ENCODE data around the gene JCAD.

The JCAD gene

GRCh38 chr10:30079408-30079807 is 20.0 kb upstream of the JCAD start:
- no peak overlapping the region for H3K4me3 ChIP-seq (IDR thresholded peaks at IDR 0.05; ENCODE audit: insufficient read depth, low read depth, low read length)
- H3K27ac ChIP-seq = no peak overlapping the region
- peaks cover 8% of the 10 kb centered on the region for H3K4me1 ChIP-seq (ENCODE audit: low read depth, poor library complexity, severe bottlenecking)
- no peaks in the 10 kb centered on the region for H3K36me3 ChIP-seq (ENCODE audit: insufficient read depth)
- H3K79me2 ChIP-seq (ENCODE audit: insufficient read depth, low read depth) = no peaks in the 10 kb centered on the region
- no peak for TF ChIP-seq CTCF (conservative IDR thresholded peaks at IDR 0.05; ENCODE audit: low read depth, low read length)
- no peak overlapping the region for H3K9ac ChIP-seq
- no peak overlapping the region for H2AFZ ChIP-seq (ENCODE audit: low read depth)
- no peak overlapping the region for H3K4me2 ChIP-seq
- no peaks in the 10 kb centered on the region for H3K27me3 ChIP-seq (ENCODE audit: insufficient read depth, low read depth)
- H4K20me1 ChIP-seq (ENCODE audit: insufficient read depth) = no peaks in the 10 kb centered on the region

- H3K9ac ChIP-seq = no peak overlapping the region
- no peaks in the 10 kb centered on the region for H3K27me3 ChIP-seq (ENCODE audit: insufficient read depth, low read depth)
- TF ChIP-seq CTCF (conservative IDR thresholded peaks at IDR 0.05; ENCODE audit: low read depth, low read length) = no peak
Measured at GRCh38 chr10:30075481-30075880, 16.1 kb upstream of the JCAD start.

DNA sequence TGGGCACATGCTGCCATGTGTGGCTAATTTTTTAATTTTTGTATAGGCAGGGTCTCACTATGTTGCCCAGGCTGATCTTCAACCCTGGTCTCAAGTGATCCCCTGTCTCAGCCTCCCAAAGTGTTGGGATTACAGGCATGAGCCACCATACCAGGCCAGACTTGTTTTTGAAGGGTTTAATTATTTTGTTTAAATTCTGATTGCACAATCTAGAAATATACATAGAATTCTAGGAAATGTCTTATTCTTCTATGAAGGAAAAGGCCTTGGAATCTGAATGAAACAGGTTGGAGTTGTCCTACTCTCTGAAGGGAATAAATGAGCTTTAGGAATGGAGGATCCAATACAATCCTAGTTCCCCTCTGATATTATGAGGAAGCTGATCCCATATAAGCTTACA is 15.5 kb upstream of the JCAD start:
- H3K27ac ChIP-seq = no peak overlapping the region
- TF ChIP-seq CTCF (conservative IDR thresholded peaks at IDR 0.05; ENCODE audit: low read depth, low read length) = no peak
- H4K20me1 ChIP-seq (ENCODE audit: insufficient read depth) = no peaks in the 10 kb centered on the region
- H3K36me3 ChIP-seq (ENCODE audit: insufficient read depth) = no peaks in the 10 kb centered on the region
- H3K4me1 ChIP-seq (ENCODE audit: low read depth, poor library complexity, severe bottlenecking) = peaks cover 8% of the 10 kb centered on the region
- H3K79me2 ChIP-seq (ENCODE audit: insufficient read depth, low read depth) = no peaks in the 10 kb centered on the region
- H3K4me2 ChIP-seq = no peak overlapping the region
- no peak overlapping the region for H3K4me3 ChIP-seq (IDR thresholded peaks at IDR 0.05; ENCODE audit: insufficient read depth, low read depth, low read length)
- H2AFZ ChIP-seq (ENCODE audit: low read depth) = no peak overlapping the region
- H3K9ac ChIP-seq = no peak overlapping the region
- no peaks in the 10 kb centered on the region for H3K27me3 ChIP-seq (ENCODE audit: insufficient read depth, low read depth)

More at GRCh38 chr10:30075481-30075880, 16.1 kb upstream of the JCAD start:
- Histone ChIP-seq H2AFZ (ENCODE audit: low read depth) (no peak overlapping the region), H3K27ac (no peak overlapping the region), H3K4me3 (IDR thresholded peaks at IDR 0.05; ENCODE audit: insufficient read depth, low read depth, low read length) (no peak overlapping the region), H3K4me2 (no peak overlapping the region), H4K20me1 (ENCODE audit: insufficient read depth) (no peaks in the 10 kb centered on the region), H3K4me1 (ENCODE audit: low read depth, poor library complexity, severe bottlenecking) (peaks cover 8% of the 10 kb centered on the region), H3K36me3 (ENCODE audit: insufficient read depth) (no peaks in the 10 kb centered on the region), H3K79me2 (ENCODE audit: insufficient read depth, low read depth) (no peaks in the 10 kb centered on the region)

GRCh38 chr10:30074090-30074489 is 14.7 kb upstream of the JCAD start:
- H4K20me1 ChIP-seq (ENCODE audit: insufficient read depth) = no peaks in the 10 kb centered on the region
- no peaks in the 10 kb centered on the region for H3K79me2 ChIP-seq (ENCODE audit: insufficient read depth, low read depth)
- H3K4me2 ChIP-seq = no peak overlapping the region
- H3K27me3 ChIP-seq (ENCODE audit: insufficient read depth, low read depth) = no peaks in the 10 kb centered on the region
- H3K4me1 ChIP-seq (ENCODE audit: low read depth, poor library complexity, severe bottlenecking) = peaks cover 8% of the 10 kb centered on the region
- TF ChIP-seq CTCF (conservative IDR thresholded peaks at IDR 0.05; ENCODE audit: low read depth, low read length) = no peak
- no peak overlapping the region for H3K27ac ChIP-seq
- no peaks in the 10 kb centered on the region for H3K36me3 ChIP-seq (ENCODE audit: insufficient read depth)
- no peak overlapping the region for H3K9ac ChIP-seq
- H2AFZ ChIP-seq (ENCODE audit: low read depth) = no peak overlapping the region
- H3K4me3 ChIP-seq (IDR thresholded peaks at IDR 0.05; ENCODE audit: insufficient read depth, low read depth, low read length) = no peak overlapping the region

DNA sequence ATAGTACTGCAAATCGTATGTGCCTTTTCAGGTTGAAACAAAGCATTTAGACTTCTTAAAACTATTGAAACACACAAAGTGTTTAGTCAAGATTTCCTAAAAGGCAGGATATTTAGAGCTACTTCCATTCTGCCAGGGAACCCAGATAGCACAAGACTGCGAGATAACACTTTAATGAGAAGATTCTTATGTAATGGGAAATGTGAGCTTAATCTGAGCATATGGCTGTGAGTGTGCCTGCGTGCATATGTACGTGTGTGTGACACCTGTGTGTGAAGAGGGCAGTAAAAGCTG is 14.3 kb upstream of the JCAD start:
- H3K27ac ChIP-seq = no peak overlapping the region
- TF ChIP-seq CTCF (conservative IDR thresholded peaks at IDR 0.05; ENCODE audit: low read depth, low read length) = no peak
- no peaks in the 10 kb centered on the region for H3K36me3 ChIP-seq (ENCODE audit: insufficient read depth)
- H3K27me3 ChIP-seq (ENCODE audit: insufficient read depth, low read depth) = no peaks in the 10 kb centered on the region
- H3K4me3 ChIP-seq (IDR thresholded peaks at IDR 0.05; ENCODE audit: insufficient read depth, low read depth, low read length) = no peak overlapping the region
- no peaks in the 10 kb centered on the region for H4K20me1 ChIP-seq (ENCODE audit: insufficient read depth)
- peaks cover 8% of the 10 kb centered on the region for H3K4me1 ChIP-seq (ENCODE audit: low read depth, poor library complexity, severe bottlenecking)
- H3K9ac ChIP-seq = no peak overlapping the region
- H3K79me2 ChIP-seq (ENCODE audit: insufficient read depth, low read depth) = no peaks in the 10 kb centered on the region
- no peak overlapping the region for H2AFZ ChIP-seq (ENCODE audit: low read depth)
- no peak overlapping the region for H3K4me2 ChIP-seq

Data from KMS-11 (cell line).